Kidney epithelial cell (primary cell): Measurements from ENCODE around the gene LTC4S. TPM values are rescaled to one million over a fixed set of nuclear protein-coding genes. Genes with fewer than 3 reads are reported as not detected.

ENCODE experiments used
- DNase-seq: peaks from one replicate; pipeline ENCODE4 v3.0.0-alpha.2; 2010; ENCODE audit warnings: low read depth
- H3K27me3 ChIP-seq: 2 replicates; pipeline ENCODE4 v1.6.0; 2011; ENCODE audit warnings: low read length; ENCODE audit not compliant: control insufficient read depth, insufficient read depth
- H3K36me3 ChIP-seq: 2 replicates; pipeline ENCODE4 v1.5.1; 2011; ENCODE audit warnings: low read length; ENCODE audit not compliant: control insufficient read depth, insufficient read depth
- H3K4me3 ChIP-seq: 2 replicates; pipeline ENCODE4 v1.5.1; 2011; ENCODE audit warnings: low read depth, mild to moderate bottlenecking, control low read depth, low read length
- total RNA-seq: library from RNA; depleted of rRNA; stranded (reverse); fragments of >200 nt; gene quantifications from 2 replicates; pipeline ENCODE4 v1.2.3, GENCODE V29; 2015
- TF ChIP-seq, protein P1 (sequence below): IDR thresholded peaks from 2 replicates; pipeline ENCODE4 v1.5.1; 2011; ENCODE audit warnings: mild to moderate bottlenecking, moderate library complexity, low read length, control low read depth, inconsistent platforms; ENCODE audit not compliant: insufficient read depth, poor library complexity, severe bottlenecking

LTC4S gene
- total RNA-seq, 1 donor from 2014 or later = 5.1 TPM

DNA sequence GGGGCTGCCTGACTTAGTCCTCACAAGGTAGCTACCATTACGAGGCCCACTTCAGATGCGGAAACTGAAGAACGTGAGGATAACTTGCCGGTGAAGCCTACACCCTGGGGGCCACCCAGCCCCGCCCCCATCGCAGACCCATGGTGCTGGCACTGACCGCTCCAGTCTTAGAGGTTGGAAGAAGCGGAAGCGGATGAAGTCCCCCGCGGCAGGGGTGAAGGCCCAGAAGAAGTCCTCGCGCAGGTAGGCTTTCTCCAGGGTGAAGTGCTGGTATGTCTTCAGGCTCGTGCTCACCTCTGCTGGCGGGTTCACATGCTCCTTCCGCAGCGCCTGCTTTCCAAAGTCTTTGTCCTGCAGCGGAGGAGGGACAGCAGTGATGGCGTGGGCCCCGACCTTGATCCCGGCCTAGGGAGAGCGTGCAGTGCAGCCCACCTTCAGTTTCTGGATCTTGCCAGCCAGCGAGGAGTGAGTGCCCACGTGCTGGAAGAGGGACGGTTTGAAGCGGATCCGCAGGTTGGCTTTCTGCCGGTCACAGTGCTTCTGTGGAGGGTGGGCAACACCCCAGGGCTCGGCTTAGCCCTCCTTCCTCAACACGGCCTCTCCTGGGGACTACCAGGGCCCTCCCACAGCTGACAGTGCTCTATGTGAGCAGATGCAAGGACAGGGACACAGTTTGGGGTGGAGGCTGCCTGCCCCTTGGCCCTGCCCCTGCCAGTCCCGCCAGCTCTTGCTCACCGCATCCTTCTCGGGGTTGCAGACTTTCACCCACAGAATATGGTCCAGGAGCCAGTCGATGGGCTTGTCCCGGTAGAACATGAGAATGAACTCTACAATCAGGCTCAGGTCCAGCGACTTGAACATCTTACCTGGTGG is 5.2 kb downstream of the LTC4S start:
- Histone ChIP-seq H3K36me3 (peaks cover 2% of the 10 kb centered on the region), H3K27me3 (no peaks in the 10 kb centered on the region), H3K4me3 (no peak overlapping the region)
- TF ChIP-seq, protein P1, sequence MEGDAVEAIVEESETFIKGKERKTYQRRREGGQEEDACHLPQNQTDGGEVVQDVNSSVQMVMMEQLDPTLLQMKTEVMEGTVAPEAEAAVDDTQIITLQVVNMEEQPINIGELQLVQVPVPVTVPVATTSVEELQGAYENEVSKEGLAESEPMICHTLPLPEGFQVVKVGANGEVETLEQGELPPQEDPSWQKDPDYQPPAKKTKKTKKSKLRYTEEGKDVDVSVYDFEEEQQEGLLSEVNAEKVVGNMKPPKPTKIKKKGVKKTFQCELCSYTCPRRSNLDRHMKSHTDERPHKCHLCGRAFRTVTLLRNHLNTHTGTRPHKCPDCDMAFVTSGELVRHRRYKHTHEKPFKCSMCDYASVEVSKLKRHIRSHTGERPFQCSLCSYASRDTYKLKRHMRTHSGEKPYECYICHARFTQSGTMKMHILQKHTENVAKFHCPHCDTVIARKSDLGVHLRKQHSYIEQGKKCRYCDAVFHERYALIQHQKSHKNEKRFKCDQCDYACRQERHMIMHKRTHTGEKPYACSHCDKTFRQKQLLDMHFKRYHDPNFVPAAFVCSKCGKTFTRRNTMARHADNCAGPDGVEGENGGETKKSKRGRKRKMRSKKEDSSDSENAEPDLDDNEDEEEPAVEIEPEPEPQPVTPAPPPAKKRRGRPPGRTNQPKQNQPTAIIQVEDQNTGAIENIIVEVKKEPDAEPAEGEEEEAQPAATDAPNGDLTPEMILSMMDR = no peak
- DNase-seq = no peak

DNA sequence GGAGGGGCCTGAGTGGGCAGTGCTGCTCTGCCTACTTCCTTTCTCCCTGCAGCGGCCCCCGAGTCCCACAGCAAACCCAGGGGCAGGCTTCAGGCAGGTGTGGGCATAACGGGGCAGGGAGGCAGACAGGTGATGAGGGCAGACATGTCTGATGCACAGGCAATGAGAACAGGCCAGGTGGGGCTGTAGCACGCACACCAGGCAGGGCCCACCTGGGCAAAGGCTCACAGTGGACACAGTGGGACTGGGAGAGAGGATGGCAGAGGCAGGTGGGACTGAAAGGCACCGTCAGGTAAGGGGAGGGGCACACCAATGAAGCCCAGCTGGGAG is 5.8 kb downstream of the LTC4S start:
- no peaks in the 10 kb centered on the region for H3K27me3 ChIP-seq
- DNase-seq = no peak
- H3K4me3 ChIP-seq = no peak overlapping the region
- TF ChIP-seq, protein P1 = no peak
- peaks cover 2% of the 10 kb centered on the region for H3K36me3 ChIP-seq

DNA sequence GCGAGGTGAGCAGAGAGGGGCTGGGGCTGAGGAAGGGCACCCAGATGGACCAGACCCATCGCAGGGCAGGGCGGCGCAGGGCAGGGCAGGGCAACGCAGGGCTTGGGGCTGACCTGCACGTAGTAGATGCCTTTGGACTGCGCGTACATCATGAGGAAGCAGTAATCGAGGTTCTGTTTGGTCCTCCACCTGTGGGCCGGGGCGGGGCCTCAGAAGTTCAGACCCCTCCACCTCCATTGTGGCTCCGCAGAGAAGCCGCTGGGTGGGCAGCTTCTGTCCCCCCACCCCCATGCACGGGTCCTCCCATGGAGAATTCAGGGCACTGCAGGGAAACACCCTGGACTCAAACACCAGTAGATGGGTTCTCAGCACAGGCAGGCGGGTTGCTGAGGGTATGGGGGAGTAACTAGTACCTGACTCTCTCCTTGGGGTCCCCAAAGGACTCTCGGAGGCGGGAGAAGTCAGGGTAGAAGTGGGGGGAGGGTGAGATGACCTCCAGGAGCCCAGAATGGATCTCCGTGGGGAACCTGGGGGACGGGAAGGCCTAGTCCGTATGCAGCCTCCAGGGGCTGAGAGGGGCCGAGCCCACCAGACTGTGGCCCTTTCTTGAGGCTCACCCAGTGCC is 6.4 kb downstream of the LTC4S start:
- TF ChIP-seq, protein P1 = no peak
- Histone ChIP-seq H3K4me3 (no peak overlapping the region), H3K36me3 (peaks cover 2% of the 10 kb centered on the region), H3K27me3 (no peaks in the 10 kb centered on the region)
- no peak for DNase-seq

DNA sequence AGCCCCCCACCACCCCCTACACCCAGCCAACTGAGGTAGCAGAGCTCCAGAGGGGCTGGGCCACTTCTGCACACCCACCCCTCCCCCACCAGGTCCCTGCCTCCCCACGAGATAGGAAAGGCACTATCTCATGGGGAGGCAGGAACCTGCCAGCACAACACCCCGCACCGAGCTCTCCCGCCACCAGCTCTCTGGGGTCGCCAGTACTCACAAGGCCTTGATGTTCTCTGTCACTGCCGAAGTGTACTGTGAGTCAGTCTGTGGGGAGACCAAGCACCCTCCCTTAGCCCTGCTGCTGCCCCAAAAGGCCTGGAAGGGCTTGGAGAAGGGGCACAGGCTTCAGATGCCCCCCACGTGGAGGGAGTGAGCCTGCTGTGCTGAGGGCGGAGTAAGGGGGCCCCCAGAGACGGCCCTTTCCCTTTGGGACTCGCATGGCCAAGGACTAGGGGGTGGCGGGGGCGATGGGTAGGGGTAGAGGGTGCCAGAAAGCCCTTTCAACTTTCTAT is 7.0 kb downstream of the LTC4S start:
- H3K4me3 ChIP-seq = no peak overlapping the region
- H3K36me3 ChIP-seq = peaks cover 2% of the 10 kb centered on the region
- TF ChIP-seq, protein P1 = no peak
- H3K27me3 ChIP-seq = no peaks in the 10 kb centered on the region
- no peak for DNase-seq

DNA sequence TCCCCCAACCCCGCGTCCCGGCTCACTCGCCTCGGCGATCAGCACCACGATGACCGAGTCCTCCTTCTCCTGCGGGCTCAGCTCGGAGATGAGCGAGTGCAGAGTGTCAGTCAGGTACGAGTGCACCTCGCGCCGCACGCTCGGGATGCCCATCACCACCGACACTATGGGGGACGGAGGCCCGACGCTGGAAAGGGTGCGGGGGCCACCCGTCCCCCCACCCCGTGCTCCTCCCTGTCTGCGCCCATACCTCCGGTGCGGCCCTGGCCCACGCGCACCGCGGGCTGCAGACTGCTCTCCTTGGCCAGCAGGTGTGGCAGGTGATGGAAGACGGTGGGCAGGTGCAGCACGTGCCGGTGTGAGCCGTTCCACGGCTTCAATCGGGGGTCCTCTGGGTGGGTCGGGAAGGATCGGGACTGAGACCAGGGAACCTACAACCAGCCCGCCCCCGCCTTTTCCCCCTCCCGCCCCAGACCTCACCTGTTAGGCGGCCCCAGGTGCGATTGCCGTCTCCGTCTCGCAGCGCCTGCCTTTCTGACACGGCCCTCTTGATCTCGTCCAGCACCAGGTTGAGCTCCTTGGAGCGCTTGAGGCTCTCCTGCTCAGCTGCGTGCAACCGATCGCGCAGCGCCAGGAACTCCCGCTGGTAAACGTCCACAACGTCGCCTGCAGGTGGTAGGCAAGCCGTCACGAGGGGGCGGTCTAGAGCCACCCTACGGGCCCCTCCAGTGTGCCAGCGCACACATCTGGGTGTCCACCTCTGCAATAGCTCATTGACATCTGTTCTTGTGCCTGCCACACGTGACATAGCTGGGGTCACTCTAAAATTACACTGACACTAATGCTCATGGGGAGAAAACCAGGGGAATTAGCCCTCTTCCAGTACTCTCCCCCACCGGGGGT is 7.8 kb downstream of the LTC4S start:
- H3K4me3 ChIP-seq = no peak overlapping the region
- no peak for DNase-seq
- no peaks in the 10 kb centered on the region for H3K27me3 ChIP-seq
- peaks cover 2% of the 10 kb centered on the region for H3K36me3 ChIP-seq
- TF ChIP-seq, protein P1 = peak; percentile 82
